Measurements from ENCODE around the gene CCER1. TPM values are rescaled to one million over a fixed set of nuclear protein-coding genes. Genes with fewer than 3 reads are reported as not detected.

The CCER1 gene
- total RNA-seq, 3 donors from 2014 or later = not detected

DNA sequence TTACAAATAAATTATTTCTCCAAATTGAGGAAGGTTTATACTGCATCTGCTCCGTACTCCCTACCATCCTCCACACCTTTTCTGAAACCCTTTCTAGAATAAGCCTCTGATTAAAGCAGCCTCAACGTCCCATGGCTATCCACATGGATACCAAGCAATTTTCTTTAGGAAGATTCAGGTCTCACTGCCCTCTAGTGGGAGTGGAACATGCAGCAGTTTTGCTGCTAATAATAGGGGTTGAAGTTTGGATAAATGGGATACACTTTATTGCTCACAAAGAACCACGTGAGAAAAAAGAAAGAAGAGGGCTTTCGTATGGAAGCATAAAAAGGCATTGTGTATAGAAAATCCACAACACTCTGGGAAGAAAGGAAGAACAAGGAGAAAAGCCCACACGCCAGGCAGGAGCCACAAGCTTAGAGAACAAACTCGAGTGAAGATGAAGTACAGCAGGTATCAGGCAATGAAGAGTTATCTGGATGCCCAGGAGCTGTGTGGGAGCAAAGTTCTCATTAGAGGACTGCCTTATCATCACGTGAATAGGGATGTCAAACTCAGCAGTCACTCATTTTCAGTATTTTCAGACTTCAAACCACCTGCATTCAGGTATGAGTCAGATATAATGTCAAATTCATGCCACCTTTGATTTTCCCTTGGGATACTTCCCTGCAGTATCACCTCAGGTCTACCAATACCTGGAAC lies 45.8 kb downstream of the CCER1 start:
- DNase-seq (peak in 1 of 3 donors; percentile 29), ATAC-seq (peak; percentile 41)
- Histone ChIP-seq H3K4me1 (ENCODE audit: low read depth) (no peaks in the 10 kb centered on the region), H3K36me3 (ENCODE audit: low read depth) (no peaks in the 10 kb centered on the region), H3K9me3 (no peaks in the 10 kb centered on the region), H3K4me3 (no peak overlapping the region)
- TF ChIP-seq, protein P1, sequence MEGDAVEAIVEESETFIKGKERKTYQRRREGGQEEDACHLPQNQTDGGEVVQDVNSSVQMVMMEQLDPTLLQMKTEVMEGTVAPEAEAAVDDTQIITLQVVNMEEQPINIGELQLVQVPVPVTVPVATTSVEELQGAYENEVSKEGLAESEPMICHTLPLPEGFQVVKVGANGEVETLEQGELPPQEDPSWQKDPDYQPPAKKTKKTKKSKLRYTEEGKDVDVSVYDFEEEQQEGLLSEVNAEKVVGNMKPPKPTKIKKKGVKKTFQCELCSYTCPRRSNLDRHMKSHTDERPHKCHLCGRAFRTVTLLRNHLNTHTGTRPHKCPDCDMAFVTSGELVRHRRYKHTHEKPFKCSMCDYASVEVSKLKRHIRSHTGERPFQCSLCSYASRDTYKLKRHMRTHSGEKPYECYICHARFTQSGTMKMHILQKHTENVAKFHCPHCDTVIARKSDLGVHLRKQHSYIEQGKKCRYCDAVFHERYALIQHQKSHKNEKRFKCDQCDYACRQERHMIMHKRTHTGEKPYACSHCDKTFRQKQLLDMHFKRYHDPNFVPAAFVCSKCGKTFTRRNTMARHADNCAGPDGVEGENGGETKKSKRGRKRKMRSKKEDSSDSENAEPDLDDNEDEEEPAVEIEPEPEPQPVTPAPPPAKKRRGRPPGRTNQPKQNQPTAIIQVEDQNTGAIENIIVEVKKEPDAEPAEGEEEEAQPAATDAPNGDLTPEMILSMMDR (IDR thresholded peaks at IDR 0.05) = no peak
- intact Hi-C loops (cut with DNase I, micrococcal nuclease) = no loop called here

DNA sequence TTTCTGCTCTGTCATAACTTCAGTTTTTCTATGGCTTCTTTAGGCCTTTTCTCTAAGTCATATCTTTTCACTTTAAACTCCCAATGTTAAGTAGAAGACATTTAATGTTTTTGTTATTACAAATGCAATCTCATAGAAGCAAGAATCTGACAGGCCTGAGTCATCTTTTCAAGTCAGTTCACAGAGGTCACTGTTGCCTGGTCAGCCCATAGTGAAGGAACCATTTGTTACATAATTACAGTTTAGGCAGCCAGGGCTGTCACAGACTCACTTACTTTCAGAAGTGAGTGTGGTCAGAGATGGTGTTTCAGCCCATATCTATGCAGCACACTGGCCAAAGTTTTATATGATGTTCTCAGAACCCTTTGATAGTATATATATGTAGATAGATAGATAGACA lies 46.5 kb downstream of the CCER1 start:
- intact Hi-C loops (cut with DNase I, micrococcal nuclease) = no loop called here
- Histone ChIP-seq H3K9me3 (no peaks in the 10 kb centered on the region), H3K4me3 (no peak overlapping the region), H3K36me3 (ENCODE audit: low read depth) (no peaks in the 10 kb centered on the region), H3K4me1 (ENCODE audit: low read depth) (no peaks in the 10 kb centered on the region)
- no peak for ATAC-seq
- TF ChIP-seq, protein P1 (IDR thresholded peaks at IDR 0.05) = no peak
- DNase-seq = no peak

DNA sequence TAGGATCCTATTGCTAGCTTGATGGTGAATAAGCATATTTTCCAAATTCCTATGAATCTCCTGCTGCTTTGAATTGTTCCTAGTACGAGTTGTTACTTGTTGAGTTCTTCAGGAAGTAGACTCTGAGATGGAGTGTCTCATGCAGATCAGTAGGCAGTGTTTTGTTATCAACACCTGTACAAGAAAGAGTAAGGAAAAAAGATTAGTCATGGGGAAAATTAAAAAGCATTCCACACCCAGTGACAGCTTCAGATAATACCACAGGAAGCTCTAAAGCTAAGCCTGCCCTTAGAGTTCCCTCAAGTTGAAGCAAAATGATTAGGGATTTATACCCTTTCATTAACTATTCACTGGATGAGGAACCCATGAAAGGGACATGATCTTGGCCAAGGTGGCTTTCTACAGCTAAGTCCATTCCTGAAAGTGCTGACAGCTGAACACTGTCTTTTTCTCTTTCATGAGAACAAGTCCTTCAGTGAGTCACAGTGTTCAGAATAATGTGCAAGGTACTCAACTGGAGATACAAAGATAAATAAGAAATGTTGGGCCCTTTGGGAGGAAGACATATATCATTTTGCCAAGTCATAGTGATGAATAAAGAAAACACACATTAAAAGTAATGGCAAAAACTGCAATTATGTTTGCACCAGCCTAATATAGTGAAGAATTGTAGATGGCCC lies 49.1 kb downstream of the CCER1 start:
- Histone ChIP-seq H3K36me3 (ENCODE audit: low read depth) (no peaks in the 10 kb centered on the region), H3K4me1 (ENCODE audit: low read depth) (no peaks in the 10 kb centered on the region), H3K9me3 (no peaks in the 10 kb centered on the region), H3K4me3 (no peak overlapping the region)
- DNase-seq = no peak
- TF ChIP-seq, protein P1 (IDR thresholded peaks at IDR 0.05) = no peak
- intact Hi-C loops (cut with DNase I, micrococcal nuclease) = no loop called here
- ATAC-seq = no peak

DNA sequence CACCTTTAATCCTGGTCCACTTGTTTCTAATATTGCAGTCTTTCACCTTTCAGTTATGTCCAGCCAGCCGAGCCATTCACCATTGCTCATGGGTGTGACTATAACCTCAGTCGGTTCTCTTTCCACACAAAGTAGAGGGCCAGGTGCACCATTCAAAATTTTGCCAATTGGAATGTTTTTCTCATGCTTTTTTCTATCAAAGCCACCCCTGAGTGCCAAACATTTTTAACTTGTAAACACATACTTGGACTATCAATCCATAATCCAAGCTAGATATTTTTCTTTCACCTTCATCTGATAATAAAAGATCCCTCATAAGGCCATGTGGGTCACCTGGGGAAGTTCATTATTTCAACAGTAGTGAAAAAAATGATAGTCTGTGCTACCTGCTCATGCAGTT lies 52.4 kb downstream of the CCER1 start:
- no peak for DNase-seq
- H3K4me1 ChIP-seq (ENCODE audit: low read depth) = no peaks in the 10 kb centered on the region
- ATAC-seq = no peak
- no peaks in the 10 kb centered on the region for H3K36me3 ChIP-seq (ENCODE audit: low read depth)
- intact Hi-C loops (cut with DNase I, micrococcal nuclease) = no loop called here
- H3K4me3 ChIP-seq = no peak overlapping the region
- TF ChIP-seq, protein P1 (IDR thresholded peaks at IDR 0.05) = no peak
- H3K9me3 ChIP-seq = no peaks in the 10 kb centered on the region

Other genes with a start within 250 kb of the CCER1 start
- gene EPYC, start 49.8 kb upstream of the CCER1 start, total RNA-seq = not detected
- gene KERA, start 102.8 kb upstream of the CCER1 start, total RNA-seq = under 1 TPM in 1 of 3 donors, not detected in 2; 0.32 TPM
- 10 to 100 TPM; 22.1 to 83.2 (median 68.5) TPM for gene LUM, start 156.3 kb upstream of the CCER1 start, total RNA-seq
- 100 to 1,000 TPM in 2 of 3 donors, 10 to 100 TPM in 1; 91.0 to 705 (median 315) TPM for gene DCN, start 227.6 kb upstream of the CCER1 start, total RNA-seq

All from mucosa of descending colon (tissue), 3 donors.